Esophagus (tissue), 2 donors: ENCODE results near the gene BCKDHA. TPM values are rescaled to one million over a fixed set of nuclear protein-coding genes. Genes with fewer than 3 reads are reported as not detected.

Experiments
- H3K27ac ChIP-seq, 2 donors: one replicate each; pipeline ENCODE4 v1.5.1; 2013; ENCODE audit warnings: low read depth in 2 of 2, mild to moderate bottlenecking in 2 of 2, inconsistent platforms in 1 of 2, low read length in 1 of 2, moderate library complexity in 1 of 2
- H3K27me3 ChIP-seq, 2 donors: one replicate each; pipeline ENCODE4 v1.6.1; 2013; ENCODE audit warnings: low read length in 2 of 2, control low read depth in 1 of 2, mild to moderate bottlenecking in 1 of 2; ENCODE audit not compliant: insufficient read depth in 2 of 2, control insufficient read depth in 1 of 2
- H3K36me3 ChIP-seq, 2 donors: one replicate each; pipeline ENCODE4 v1.6.1; 2013; ENCODE audit warnings: low read length in 1 of 2; ENCODE audit not compliant: control insufficient read depth in 2 of 2, insufficient read depth in 2 of 2
- H3K4me1 ChIP-seq, 2 donors: one replicate each; pipeline ENCODE4 v1.6.1; 2013; ENCODE audit warnings: low read length in 1 of 2; ENCODE audit not compliant: control insufficient read depth in 2 of 2, insufficient read depth in 2 of 2
- H3K4me3 ChIP-seq, 2 donors: one replicate each; pipeline ENCODE4 v1.5.1; 2013; ENCODE audit warnings: low read length in 2 of 2, mild to moderate bottlenecking in 2 of 2, low read depth in 1 of 2, moderate library complexity in 1 of 2
- H3K9me3 ChIP-seq, 2 donors: one replicate each; pipeline ENCODE4 v1.6.1; 2013; ENCODE audit warnings: mild to moderate bottlenecking in 2 of 2, low read depth in 1 of 2, low read length in 1 of 2, moderate library complexity in 1 of 2; ENCODE audit not compliant: control insufficient read depth in 2 of 2, insufficient read depth in 1 of 2
- WGBS, 2 donors: extraction: QIAGEN DNeasy Blood & Tissue Kit; methylation state at CpG; one replicate each; pipeline ENCODE4 v1.1.7; 2013; 5-methylcytosine and 5-hydroxymethylcytosine counted together
- polyA plus RNA-seq, 2 donors: library from polyadenylated mRNA; stranded (reverse); fragments of 200-250 nt; gene quantifications; one replicate each; pipeline ENCODE4 v1.2.3, GENCODE V29; 2013
- donor health status: healthy with polysubstance abuse.
- donor health status: Bipolar disorder and iron deficiency.

BCKDHA gene
- polyA plus RNA-seq = 10 to 100 TPM; 37.0 to 61.8 TPM

DNA sequence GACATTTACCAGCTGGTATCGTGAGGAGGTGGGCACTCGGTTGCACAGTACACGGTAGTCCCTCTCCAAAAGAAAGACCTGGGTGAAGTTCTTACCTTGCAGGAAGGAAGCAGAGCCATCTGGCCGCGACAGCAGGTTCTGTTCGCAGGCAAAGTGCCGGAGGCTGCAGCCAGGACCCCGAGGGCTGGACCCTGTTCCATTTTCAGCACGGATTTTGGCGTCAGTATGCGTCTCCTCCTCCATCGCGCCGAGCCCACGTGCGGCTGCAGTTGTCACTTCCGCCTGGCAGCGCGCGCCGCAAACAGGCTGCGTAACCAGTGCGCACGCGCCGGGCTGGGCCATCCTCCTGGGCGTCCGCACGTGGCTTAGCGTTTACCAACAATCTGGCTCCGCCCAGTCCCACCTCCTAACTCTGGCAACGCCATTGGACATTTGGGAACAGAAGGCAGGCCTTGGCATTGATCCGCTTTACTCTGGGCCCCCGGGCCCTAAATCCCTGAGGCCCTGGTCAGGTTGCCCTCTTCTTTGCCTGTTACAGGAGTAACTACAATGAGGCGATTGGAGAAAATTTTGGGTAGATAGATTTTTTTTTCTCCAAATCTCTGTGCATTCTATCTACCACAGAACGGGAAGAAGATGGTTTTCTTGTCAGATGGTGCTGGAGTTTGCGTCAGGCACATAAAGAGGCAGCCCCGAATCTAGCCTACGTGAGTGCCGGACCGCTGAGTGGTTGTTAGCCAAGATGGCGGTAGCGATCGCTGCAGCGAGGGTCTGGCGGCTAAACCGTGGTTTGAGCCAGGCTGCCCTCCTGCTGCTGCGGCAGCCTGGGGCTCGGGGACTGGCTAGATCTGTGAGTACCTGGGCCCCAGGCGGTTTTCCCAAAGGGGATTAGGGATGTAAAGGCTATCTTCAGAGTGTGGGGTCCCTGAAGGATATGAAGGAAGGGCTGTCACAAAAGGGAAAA is at the start of gene BCKDHA, which contains the start of gene EXOSC5:
TSS of gene BCKDHA (plus strand) at position 733 of the 964 bp plus-strand sequence. CDS start at position 743, 10 bp downstream.
TSS of gene EXOSC5 (minus strand) at position 274 of the 964 bp plus-strand sequence. CDS start at position 243, 31 bp downstream.
- Histone ChIP-seq H3K9me3 (no peaks in the 10 kb centered on the region), H3K27me3 (no peaks in the 10 kb centered on the region), H3K4me3 (peak within 1 kb of the TSS; percentile 94 to 97), H3K4me1 (peaks cover 0 to 6% of the 10 kb centered on the region in 2 donors), H3K36me3 (no peaks in the 10 kb centered on the region), H3K27ac (peak within 1 kb of the TSS; percentile 85 to 90)
- WGBS, 2 donors = 0 to 1% methylated on average over 50 of the region's 50 CpGs

DNA sequence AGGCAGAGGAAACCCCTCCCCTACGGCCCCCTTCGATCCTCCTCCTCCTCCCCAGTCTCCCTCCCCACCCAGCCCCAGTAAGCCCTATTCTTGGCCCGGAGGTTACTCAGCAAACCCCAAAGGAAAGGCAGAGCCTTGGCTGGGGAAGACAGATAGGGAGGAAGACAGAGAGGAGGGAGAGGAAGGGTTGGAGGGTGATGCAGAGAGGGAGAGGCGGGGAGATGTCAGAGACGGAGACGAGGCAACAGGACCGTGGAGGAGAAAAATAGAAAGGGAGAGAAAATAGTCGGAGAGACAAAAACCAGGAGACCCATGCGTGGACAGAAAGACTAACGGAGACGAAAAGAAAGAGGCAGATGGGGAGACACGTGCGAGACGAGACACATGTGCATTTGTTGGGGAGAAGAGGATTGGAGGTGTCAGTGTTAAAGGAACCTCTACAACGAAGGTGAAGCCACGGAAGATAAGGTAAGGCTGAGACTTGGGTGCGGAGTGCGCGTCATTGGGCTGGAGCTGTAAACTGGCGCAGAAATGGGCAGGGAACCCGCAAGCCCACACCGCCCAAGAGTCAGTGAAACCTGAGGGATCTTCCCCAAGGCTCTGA is 46.8 kb upstream of the BCKDHA start:
- Histone ChIP-seq H3K27ac (peak overlapping the region; percentile 35 to 77), H3K4me3 (peak overlapping the region; percentile 72 to 73), H3K4me1 (peaks cover 5 to 8% of the 10 kb centered on the region in 2 donors), H3K27me3 (no peaks in the 10 kb centered on the region), H3K36me3 (no peaks in the 10 kb centered on the region), H3K9me3 (no peaks in the 10 kb centered on the region)
- 1 to 8% methylated on average over 22 of the region's 22 CpGs for WGBS, 2 donors

- peaks cover 5 to 8% of the 10 kb centered on the region in 2 donors for H3K4me1 ChIP-seq
- whole genome bisulfite sequencing, 2 donors = 0 to 1% methylated on average over 43 to 58 of the region's 58 CpGs
- no peaks in the 10 kb centered on the region for H3K27me3 ChIP-seq
- H3K9me3 ChIP-seq = no peaks in the 10 kb centered on the region
- H3K4me3 ChIP-seq = peak overlapping the region; percentile 72 to 73
- H3K27ac ChIP-seq = peak overlapping the region; percentile 77 to 90
- no peaks in the 10 kb centered on the region for H3K36me3 ChIP-seq
These were observed 46.0 kb upstream of the BCKDHA start for GRCh38 chr19:41351339-41352245.

DNA sequence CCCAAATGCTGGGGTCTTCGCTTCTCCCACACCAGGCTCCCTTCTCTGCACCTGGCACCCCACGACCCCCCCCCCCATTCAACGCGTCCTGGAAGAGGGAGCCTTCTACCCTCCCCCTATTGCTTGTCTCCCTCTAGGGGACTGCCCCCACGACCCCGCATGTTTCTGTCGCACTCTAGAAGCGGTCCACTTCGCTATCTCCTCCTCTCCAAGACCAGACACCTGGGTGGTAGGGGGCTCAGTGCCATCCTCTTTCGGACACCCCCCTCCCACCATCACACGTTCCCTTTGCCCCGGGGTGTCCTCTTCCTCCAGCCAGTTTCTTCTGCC is 45.4 kb upstream of the BCKDHA start:
- WGBS, 2 donors = 0 to 1% methylated on average over 10 to 12 of the region's 12 CpGs
- peaks cover 5 to 8% of the 10 kb centered on the region in 2 donors for H3K4me1 ChIP-seq
- no peaks in the 10 kb centered on the region for H3K27me3 ChIP-seq
- no peaks in the 10 kb centered on the region for H3K9me3 ChIP-seq
- H3K36me3 ChIP-seq = no peaks in the 10 kb centered on the region
- peak overlapping the region; percentile 77 to 90 for H3K27ac ChIP-seq
- peak overlapping the region; percentile 72 to 73 for H3K4me3 ChIP-seq

DNA sequence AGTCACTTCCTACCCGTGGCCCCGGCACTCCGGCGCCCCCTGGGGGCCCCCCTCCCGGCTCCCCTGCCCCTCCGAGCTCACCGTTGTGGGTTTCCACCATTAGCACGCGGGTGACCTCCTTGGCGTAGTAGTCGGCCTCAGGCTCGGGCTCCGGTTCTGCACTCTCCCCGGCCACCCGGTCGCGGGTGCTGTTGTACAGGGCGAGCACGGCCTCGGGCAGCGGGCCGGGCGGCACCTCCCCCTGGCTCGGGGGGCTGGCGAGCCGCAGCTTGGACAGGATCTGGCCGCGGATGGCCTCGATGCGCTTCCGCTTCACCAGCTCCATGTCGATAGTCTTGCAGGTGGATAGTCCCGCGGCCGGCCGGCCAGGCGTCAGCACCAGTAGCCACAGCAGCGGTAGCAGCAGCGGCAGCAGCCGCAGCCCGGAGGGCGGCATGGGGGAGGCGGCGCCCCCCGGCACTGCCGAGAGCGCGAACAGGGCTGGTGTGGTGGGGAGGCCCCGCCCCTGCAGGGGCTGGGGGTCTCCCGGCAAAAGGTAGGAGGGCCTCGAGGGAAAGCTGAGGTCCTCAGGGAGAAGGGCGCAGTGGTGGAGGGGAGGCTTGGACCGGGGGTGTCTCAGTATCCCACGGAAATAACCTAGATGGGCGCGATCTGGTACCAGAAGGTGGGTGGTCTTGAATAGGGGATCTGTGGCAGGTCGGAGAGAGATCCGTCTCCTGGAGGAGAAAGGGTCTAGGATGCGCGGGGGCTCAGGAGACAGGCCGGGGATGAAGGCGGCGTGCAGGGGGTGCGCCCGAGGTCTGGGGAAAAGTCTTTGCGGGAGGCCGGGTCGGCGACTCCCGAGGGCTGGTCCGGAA is 44.8 kb upstream of the BCKDHA start:
- Histone ChIP-seq H3K4me1 (peaks cover 5 to 8% of the 10 kb centered on the region in 2 donors), H3K27me3 (no peaks in the 10 kb centered on the region), H3K36me3 (no peaks in the 10 kb centered on the region), H3K27ac (peak overlapping the region; percentile 77 to 90), H3K4me3 (peak overlapping the region; percentile 72 to 73), H3K9me3 (no peaks in the 10 kb centered on the region)
- WGBS, 2 donors = 1% methylated on average over 70 to 71 of the region's 71 CpGs

DNA sequence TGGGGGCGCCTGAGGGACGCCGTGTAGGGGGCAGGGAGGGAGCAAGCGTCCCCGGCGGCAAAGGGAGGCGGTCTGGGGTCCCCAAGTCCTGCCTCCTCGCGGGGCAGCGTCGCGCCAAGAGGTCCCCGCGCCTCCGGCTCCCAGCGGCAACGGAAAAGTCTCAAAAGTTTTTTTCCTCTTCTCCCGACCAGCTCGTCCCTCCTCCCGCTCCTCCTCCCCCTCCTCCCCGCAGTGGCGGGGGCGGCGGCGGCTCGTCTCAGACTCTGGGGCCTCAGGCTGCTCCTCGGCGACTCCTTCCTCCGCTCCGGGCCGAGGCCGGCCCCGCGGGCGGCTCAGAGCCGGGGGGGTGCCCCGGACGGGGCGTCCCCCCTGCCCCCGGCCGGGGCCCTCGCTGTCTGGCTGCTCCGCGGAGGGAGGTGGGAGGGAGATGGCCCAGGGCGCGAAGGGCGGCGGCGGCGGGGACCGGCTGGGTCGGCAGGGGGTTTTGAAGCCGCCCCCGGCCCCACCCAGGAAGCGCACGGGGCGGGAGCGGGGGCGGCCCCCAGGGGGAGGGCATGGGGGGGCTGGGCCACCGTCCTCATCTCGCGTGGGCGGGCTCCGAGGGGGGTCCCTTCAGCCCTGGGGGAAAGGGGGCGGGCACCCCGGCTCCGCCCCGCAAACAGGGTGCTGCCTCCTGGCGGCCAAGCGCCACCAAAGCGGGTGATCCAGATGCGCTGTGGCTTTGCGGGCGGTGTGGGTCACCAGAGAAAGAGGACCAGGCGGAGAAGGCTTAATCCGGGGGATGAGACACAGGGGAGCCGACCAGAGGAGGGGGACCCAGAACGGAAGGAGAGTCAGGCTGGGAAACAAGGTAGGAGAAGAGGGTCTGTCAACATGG is 43.9 kb upstream of the BCKDHA start, which contains the start of gene TGFB1:
TSS of gene TGFB1 (minus strand) at position 457 of the 877 bp plus-strand sequence. CDS start 878 bp downstream, outside the sequence.
- H3K4me1 ChIP-seq = peaks cover 5 to 8% of the 10 kb centered on the region in 2 donors
- H3K4me3 ChIP-seq = peak within 1 kb of the TSS; percentile 72 to 73
- 1% methylated on average over 34 to 78 of the region's 78 CpGs for WGBS, 2 donors
- no peaks in the 10 kb centered on the region for H3K36me3 ChIP-seq
- no peaks in the 10 kb centered on the region for H3K9me3 ChIP-seq
- H3K27me3 ChIP-seq = no peaks in the 10 kb centered on the region
- H3K27ac ChIP-seq = peak within 1 kb of the TSS; percentile 77 to 90

DNA sequence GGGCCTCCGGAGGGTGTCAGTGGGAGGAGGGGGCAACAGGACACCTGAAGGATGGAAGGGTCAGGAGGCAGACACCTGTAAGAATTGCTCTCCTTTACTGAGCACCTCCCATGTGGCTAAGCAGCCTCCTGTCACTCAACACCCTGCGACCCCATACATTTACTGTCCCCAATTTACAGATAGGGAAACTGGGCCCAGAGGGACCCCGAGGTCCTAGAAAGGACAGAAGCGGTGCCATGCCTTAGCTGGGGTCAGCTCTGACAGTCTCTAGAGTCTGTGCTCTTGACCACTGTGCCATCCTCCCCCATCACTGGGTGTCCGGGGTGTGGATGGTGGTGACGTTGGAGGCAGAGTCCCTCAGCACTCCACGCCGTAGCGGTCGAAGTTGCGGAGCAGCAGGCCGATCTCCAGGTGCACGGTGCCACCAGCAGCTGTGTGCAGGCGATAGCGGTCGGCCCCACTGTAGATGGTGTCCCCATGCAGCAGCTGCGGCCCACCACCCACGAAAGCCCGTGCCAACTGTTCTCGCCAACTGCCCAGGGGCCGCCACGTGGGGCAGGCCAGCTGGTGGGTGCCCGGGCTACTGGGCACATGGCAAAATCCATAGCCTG is 43.2 kb upstream of the BCKDHA start:
- Histone ChIP-seq H3K4me3 (peak overlapping the region; percentile 72 to 73), H3K27me3 (no peaks in the 10 kb centered on the region), H3K4me1 (peaks cover 5 to 8% of the 10 kb centered on the region in 2 donors), H3K27ac (peak overlapping the region in 1 of 2 donors; percentile 77), H3K9me3 (no peaks in the 10 kb centered on the region), H3K36me3 (no peaks in the 10 kb centered on the region)
- 89 to 90% methylated on average over 23 of the region's 23 CpGs for WGBS, 2 donors
